Panc1 (cell line): ENCODE measurements around the gene PRR35. TPM values are rescaled to one million over a fixed set of nuclear protein-coding genes. Genes with fewer than 3 reads are reported as not detected.

Experiments used
- ATAC-seq: fragments of 200-7000 bp; cut with Tn5 transposase; 2 replicates; pipeline ENCODE4 v1.9.1; 2020; ENCODE audit warnings: mild to moderate bottlenecking, moderate library complexity
- BruUV-seq: library from RNA; stranded (reverse); fragments of 400-500 nt; replicated peaks from 2 replicates; lab custom pipeline; 2021; lab: Mats Ljungman, UMichigan
- CTCF ChIA-PET: fragments of 300-600 bp; sonication (Branson Sonifier 250); formaldehyde crosslinking; loops from one replicate; lab custom pipeline; 2022; ENCODE audit warnings: antibody characterized with exemption; lab: Charles Lee
- POLR2A ChIA-PET: fragments of 300-600 bp; sonication (Branson Sonifier 250); formaldehyde crosslinking; loops from one replicate; lab custom pipeline; 2022; ENCODE audit warnings: antibody characterized with exemption; lab: Charles Lee
- DNase-seq: peaks from one replicate; pipeline ENCODE4 v3.0.0-alpha.2; 2010; ENCODE audit warnings: low read depth, low spot score
- H3K27ac ChIP-seq: 2 replicates; pipeline ENCODE4 v1.5.1; 2011; ENCODE audit warnings: mild to moderate bottlenecking, low read length, inconsistent platforms
- H3K27me3 ChIP-seq: fragments of 200-500 bp; sonication (Bioruptor generic); 2 replicates; pipeline ENCODE4 v1.6.0; 2014; ENCODE audit warnings: low read length, inconsistent platforms; ENCODE audit not compliant: control insufficient read depth, insufficient read depth
- H3K36me3 ChIP-seq: fragments of 200-500 bp; sonication (Bioruptor generic); 2 replicates; pipeline ENCODE4 v1.5.1; 2014; ENCODE audit warnings: inconsistent platforms, mild to moderate bottlenecking, low read length, moderate library complexity; ENCODE audit not compliant: control insufficient read depth, insufficient read depth
- H3K4me1 ChIP-seq: 2 replicates; pipeline ENCODE4 v1.5.1; 2011; ENCODE audit warnings: inconsistent platforms, mild to moderate bottlenecking, low read length, moderate library complexity; ENCODE audit not compliant: control insufficient read depth, insufficient read depth
- H3K4me3 ChIP-seq, 2 experiments: 2 replicates each; pipeline ENCODE4 v1.5.1; 2011 to 2012; ENCODE audit warnings: low read depth in 2 of 2, low read length in 2 of 2, mild to moderate bottlenecking in 2 of 2, inconsistent platforms in 1 of 2, moderate library complexity in 1 of 2
- H3K9me3 ChIP-seq: fragments of 200-500 bp; sonication (Bioruptor generic); 2 replicates; pipeline ENCODE4 v1.5.1; 2014; ENCODE audit warnings: low read depth, mild to moderate bottlenecking, inconsistent platforms, low read length, moderate library complexity; ENCODE audit not compliant: control insufficient read depth, insufficient read depth
- POLR2AphosphoS5 ChIP-seq: IDR thresholded peaks from 2 replicates; pipeline ENCODE4 v1.6.1; 2012; ENCODE audit warnings: mild to moderate bottlenecking, low read depth, low read length, moderate library complexity
- SIN3A ChIP-seq: IDR thresholded peaks from 2 replicates; pipeline ENCODE4 v1.6.1; 2012; ENCODE audit warnings: low read depth, mild to moderate bottlenecking, low read length, moderate library complexity, borderline replicate concordance; ENCODE audit not compliant: insufficient read depth
- TCF7L2 ChIP-seq: IDR thresholded peaks from 2 replicates; pipeline ENCODE4 v1.6.1; 2011; ENCODE audit warnings: mild to moderate bottlenecking, low read depth, low read length, inconsistent platforms
- in situ Hi-C: cut with HindIII; loops from 2 replicates; pipeline ENCODE4 v1.10.0; 2016; ENCODE audit warnings: low sequenced_read_pairs, low pct_unique_long_range_greater_than_20kb
- intact Hi-C: fragments of 100-400 bp; cut with micrococcal nuclease; formaldehyde crosslinking; loops from one replicate; pipeline ENCODE4 v1.10.0; 2022; ENCODE audit not compliant: unreplicated experiment
- total RNA-seq: library from RNA; stranded (reverse); gene quantifications from one replicate; pipeline ENCODE4 v1.2.1, GENCODE V29; 2021; ENCODE audit not compliant: unreplicated experiment
- TF ChIP-seq, protein P1 (sequence below): fragments of 450-650 bp; IDR thresholded peaks from 2 replicates; pipeline ENCODE4 v1.5.1; 2017; ENCODE audit warnings: mild to moderate bottlenecking
- TF ChIP-seq, protein P2 (sequence below), 2 experiments: IDR thresholded peaks; 2 replicates each; pipeline ENCODE4 v1.6.1; 2011 to 2012; ENCODE audit warnings: low read depth in 2 of 2, control low read depth in 1 of 2, low read length in 1 of 2, mild to moderate bottlenecking in 1 of 2, moderate library complexity in 1 of 2; ENCODE audit not compliant: insufficient read depth in 1 of 2

Gene PRR35
- total RNA-seq, 1 experiment from 2014 or later = 2.2 TPM

DNA sequence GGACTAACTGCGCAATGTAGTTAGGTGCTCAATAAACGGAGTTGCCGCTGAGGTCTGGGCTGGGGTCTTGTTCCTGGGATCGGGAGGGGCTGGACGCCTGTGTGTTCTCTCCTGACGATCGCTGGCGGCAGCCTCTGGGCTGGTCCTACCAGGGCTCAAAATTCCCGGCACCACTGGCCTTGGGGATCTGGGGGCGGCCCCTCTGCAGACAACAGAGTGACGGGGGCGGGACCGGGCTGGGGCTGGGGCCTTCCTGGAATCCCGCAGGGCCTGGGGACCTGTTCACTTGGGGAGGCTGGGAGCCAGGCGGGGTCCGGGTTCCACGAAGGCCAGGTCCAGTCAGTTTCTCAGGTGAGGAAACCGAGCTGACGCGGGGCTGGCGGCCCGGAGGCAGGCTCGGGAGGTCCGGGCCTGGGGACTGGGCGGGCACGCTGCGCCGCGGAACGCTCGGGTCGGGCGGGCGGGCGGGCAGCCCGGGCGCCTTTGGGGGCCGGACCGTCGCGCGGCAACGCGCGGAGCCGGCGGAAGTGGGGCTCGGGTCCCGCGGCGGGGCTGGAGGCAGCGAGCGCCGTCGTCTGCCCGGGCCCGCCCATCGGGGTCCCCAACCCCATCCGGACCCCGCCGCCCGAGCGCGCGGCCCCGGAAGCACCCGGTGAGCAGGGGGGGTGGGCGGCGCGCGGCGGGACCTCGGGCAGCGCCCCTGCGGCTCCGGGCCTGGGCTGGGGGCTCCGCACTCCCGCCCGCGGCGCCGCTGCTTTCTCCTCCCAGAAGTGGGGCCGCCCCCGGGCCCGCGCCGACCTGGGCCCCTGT, 9.5 kb downstream of the PRR35 start, which contains the start of gene PIGQ:
Gene PIGQ, plus strand, starts transcription at position 524 of the 810 bp plus-strand sequence. CDS start 4,107 bp downstream, outside the sequence.
- no peaks in the 10 kb centered on the region for H3K36me3 ChIP-seq
- ChIA-PET CTCF (no interaction called here), POLR2A (no interaction called here)
- no peaks in the 10 kb centered on the region for H3K9me3 ChIP-seq
- DNase-seq (no peak), ATAC-seq (peak; percentile 67)
- TF ChIP-seq TCF7L2 (no peak), POLR2AphosphoS5 (peak; percentile 36; the same call in 1 of the 2 replicates), SIN3A (peak; percentile 49; the same call in 1 of the 2 replicates)
- no peaks in the 10 kb centered on the region for H3K27me3 ChIP-seq
- in situ Hi-C loops (no loop called here), intact Hi-C loops (no loop called here)
- H3K27ac ChIP-seq = peak within 1 kb of the TSS; percentile 93
- no TSS peak for BruUV-seq
- peak within 1 kb of the TSS; percentile 62 to 87 for H3K4me3 ChIP-seq
- peaks cover 50% of the 10 kb centered on the region for H3K4me1 ChIP-seq

DNA sequence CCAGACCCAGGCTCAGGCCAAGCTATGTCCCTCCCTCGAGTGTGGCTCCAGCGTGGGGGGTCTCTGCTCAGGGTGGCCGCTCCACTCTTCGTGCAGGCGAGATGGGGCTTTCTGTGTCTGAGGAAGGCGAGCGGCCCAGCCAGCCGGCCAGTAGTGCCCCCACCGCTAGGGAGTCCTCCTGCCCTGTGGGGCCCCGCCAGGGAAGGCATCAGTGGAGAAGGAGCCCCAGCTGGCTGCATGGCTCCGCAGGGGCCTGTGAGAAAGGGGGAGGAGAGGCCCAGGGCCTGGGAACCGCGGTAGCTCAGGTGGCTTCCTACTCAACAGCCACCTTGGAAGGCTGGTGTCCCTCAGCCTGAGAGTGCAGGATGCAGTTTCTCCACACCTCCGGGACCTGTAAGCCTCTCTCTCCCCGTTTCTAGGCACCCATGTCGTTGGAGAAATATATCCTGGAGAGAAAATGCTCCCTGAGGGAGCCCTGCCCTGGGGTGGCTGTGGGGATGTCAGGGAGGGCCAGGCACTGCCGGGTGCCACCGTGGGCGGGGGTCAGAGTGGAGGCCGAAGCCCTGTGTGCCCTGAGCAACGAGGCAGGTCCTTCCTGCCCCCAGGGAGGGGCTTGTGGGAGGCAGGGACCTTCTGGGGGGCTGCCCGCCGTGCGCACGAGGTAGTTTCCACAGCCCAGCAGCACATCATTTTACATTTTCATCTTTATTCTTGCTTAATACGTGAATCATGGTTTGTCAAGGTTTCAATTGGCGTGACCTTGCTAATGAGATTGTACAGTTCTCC, 12.9 kb downstream of the PRR35 start:
- in situ Hi-C loops (no loop called here), intact Hi-C loops (no loop called here)
- no TSS peak for BruUV-seq
- no peaks in the 10 kb centered on the region for H3K36me3 ChIP-seq
- POLR2A ChIA-PET = no interaction called here
- TF ChIP-seq SIN3A = no peak
- TF ChIP-seq POLR2AphosphoS5 = no peak
- TF ChIP-seq, protein P1, sequence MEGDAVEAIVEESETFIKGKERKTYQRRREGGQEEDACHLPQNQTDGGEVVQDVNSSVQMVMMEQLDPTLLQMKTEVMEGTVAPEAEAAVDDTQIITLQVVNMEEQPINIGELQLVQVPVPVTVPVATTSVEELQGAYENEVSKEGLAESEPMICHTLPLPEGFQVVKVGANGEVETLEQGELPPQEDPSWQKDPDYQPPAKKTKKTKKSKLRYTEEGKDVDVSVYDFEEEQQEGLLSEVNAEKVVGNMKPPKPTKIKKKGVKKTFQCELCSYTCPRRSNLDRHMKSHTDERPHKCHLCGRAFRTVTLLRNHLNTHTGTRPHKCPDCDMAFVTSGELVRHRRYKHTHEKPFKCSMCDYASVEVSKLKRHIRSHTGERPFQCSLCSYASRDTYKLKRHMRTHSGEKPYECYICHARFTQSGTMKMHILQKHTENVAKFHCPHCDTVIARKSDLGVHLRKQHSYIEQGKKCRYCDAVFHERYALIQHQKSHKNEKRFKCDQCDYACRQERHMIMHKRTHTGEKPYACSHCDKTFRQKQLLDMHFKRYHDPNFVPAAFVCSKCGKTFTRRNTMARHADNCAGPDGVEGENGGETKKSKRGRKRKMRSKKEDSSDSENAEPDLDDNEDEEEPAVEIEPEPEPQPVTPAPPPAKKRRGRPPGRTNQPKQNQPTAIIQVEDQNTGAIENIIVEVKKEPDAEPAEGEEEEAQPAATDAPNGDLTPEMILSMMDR = no peak
- no peak for TF ChIP-seq TCF7L2
- TF ChIP-seq, protein P2, sequence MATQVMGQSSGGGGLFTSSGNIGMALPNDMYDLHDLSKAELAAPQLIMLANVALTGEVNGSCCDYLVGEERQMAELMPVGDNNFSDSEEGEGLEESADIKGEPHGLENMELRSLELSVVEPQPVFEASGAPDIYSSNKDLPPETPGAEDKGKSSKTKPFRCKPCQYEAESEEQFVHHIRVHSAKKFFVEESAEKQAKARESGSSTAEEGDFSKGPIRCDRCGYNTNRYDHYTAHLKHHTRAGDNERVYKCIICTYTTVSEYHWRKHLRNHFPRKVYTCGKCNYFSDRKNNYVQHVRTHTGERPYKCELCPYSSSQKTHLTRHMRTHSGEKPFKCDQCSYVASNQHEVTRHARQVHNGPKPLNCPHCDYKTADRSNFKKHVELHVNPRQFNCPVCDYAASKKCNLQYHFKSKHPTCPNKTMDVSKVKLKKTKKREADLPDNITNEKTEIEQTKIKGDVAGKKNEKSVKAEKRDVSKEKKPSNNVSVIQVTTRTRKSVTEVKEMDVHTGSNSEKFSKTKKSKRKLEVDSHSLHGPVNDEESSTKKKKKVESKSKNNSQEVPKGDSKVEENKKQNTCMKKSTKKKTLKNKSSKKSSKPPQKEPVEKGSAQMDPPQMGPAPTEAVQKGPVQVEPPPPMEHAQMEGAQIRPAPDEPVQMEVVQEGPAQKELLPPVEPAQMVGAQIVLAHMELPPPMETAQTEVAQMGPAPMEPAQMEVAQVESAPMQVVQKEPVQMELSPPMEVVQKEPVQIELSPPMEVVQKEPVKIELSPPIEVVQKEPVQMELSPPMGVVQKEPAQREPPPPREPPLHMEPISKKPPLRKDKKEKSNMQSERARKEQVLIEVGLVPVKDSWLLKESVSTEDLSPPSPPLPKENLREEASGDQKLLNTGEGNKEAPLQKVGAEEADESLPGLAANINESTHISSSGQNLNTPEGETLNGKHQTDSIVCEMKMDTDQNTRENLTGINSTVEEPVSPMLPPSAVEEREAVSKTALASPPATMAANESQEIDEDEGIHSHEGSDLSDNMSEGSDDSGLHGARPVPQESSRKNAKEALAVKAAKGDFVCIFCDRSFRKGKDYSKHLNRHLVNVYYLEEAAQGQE (IDR thresholded peaks at IDR 0.05; ENCODE audit: insufficient read depth in 1 of 2, low read depth in 2 of 2, low read length in 1 of 2) = no peak
- H3K4me3 ChIP-seq = no peak overlapping the region
- H3K27ac ChIP-seq = no peak overlapping the region
- DNase-seq (no peak), ATAC-seq (no peak)
- H3K4me1 ChIP-seq = peaks cover 27% of the 10 kb centered on the region
- CTCF ChIA-PET = no interaction called here
- H3K27me3 ChIP-seq = no peaks in the 10 kb centered on the region
- H3K9me3 ChIP-seq = no peaks in the 10 kb centered on the region
